HG03196 (cell line): ENCODE measurements around the gene KRT38.
"Not testable (repeated sequence)": the region's sequence is repeated elsewhere in the genome, so short reads cannot be mapped to it uniquely, and the experiment has no call there.

Source experiments
- ATAC-seq: cut with Tn5 transposase; IDR thresholded peaks from one replicate; pipeline ENCODE4 v1.9.1; 2021; ENCODE audit not compliant: unreplicated experiment

The KRT38 gene

GRCh38 chr17:41463746-41464145 is 23.0 kb upstream of the KRT38 start:
- ATAC-seq = no peak

- no peak for ATAC-seq
Observed at GRCh38 chr17:41462705-41463104, 21.9 kb upstream of the KRT38 start.

- no peak for ATAC-seq
Observed at GRCh38 chr17:41457676-41458075, 16.9 kb upstream of the KRT38 start.

- no peak for ATAC-seq
Observed at GRCh38 chr17:41456204-41456603, 15.4 kb upstream of the KRT38 start.

GRCh38 chr17:41455236-41455635 is 14.5 kb upstream of the KRT38 start:
- ATAC-seq = no peak

- no peak for ATAC-seq
Observed at GRCh38 chr17:41453066-41453465, 12.3 kb upstream of the KRT38 start.

GRCh38 chr17:41452281-41452680 is 11.5 kb upstream of the KRT38 start:
- ATAC-seq = no peak

GRCh38 chr17:41451154-41451728 is 10.5 kb upstream of the KRT38 start:
- no peak for ATAC-seq

GRCh38 chr17:41449008-41449407 is 8.2 kb upstream of the KRT38 start:
- no peak for ATAC-seq

- ATAC-seq = no peak
Observed at GRCh38 chr17:41448506-41448905, 7.7 kb upstream of the KRT38 start.

- no peak for ATAC-seq
Observed at GRCh38 chr17:41446806-41447205, 6.0 kb upstream of the KRT38 start.

GRCh38 chr17:41444640-41445039 is 3.9 kb upstream of the KRT38 start:
- ATAC-seq = no peak

GRCh38 chr17:41444186-41444585 is 3.4 kb upstream of the KRT38 start:
- ATAC-seq = no peak

GRCh38 chr17:41442739-41443138 is 2.0 kb upstream of the KRT38 start:
- ATAC-seq = no peak

GRCh38 chr17:41439375-41439774 is 1.4 kb downstream of the KRT38 start:
- no peak for ATAC-seq

- no peak for ATAC-seq
Observed at GRCh38 chr17:41437769-41438168, 3.0 kb downstream of the KRT38 start.

GRCh38 chr17:41437254-41437653 is 3.5 kb downstream of the KRT38 start:
- no peak for ATAC-seq

GRCh38 chr17:41434415-41434814 is 6.4 kb downstream of the KRT38 start:
- no peak for ATAC-seq

GRCh38 chr17:41434005-41434404 is 6.8 kb downstream of the KRT38 start:
- ATAC-seq = no peak

GRCh38 chr17:41433586-41433985 is 7.2 kb downstream of the KRT38 start:
- ATAC-seq = no peak

- not testable (repeated sequence) for ATAC-seq
Observed at GRCh38 chr17:41430376-41430775, 10.4 kb downstream of the KRT38 start.

- ATAC-seq = no peak
Observed at GRCh38 chr17:41429667-41430066, 11.1 kb downstream of the KRT38 start.

- ATAC-seq = no peak
Observed at GRCh38 chr17:41428591-41429291, 12.0 kb downstream of the KRT38 start.
